ENCODE data around the gene KRTAP10-4.
"Not testable (repeated sequence)": the region's sequence is repeated elsewhere in the genome, so short reads cannot be mapped to it uniquely, and the experiment has no call there.

KRTAP10-4 gene

DNA sequence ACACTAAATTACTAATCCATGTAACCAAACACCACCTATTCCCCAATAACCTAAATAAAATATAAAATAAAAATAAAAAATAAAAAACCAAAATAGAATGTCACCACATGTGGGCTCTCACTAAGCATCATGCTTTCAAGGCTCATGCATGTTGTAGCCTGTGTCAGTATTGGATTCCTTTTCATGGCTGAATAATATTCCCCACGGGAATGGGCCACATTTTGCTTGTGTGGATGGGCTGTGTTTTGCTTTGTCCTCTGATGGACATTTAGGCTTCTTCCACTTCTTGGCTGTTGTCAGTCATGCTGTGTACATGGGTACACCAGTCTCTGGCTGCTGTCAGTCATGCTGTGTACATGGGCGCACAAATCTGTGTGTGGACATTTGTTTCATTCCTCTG is 15.6 kb downstream of the KRTAP10-4 start:
- Histone ChIP-seq H3K27me3 (ENCODE audit: insufficient read depth, poor library complexity, severe bottlenecking) (no peaks in the 10 kb centered on the region), H3K27ac (replicated peaks) (no peak overlapping the region), H3K4me3 (replicated peaks; ENCODE audit: insufficient read depth, low read length) (no peak overlapping the region)
- DNase-seq (ENCODE audit: low read depth in 1 of 2, low spot score in 1 of 2): no peak
- no peak for TF ChIP-seq REST (IDR thresholded peaks at IDR 0.05; ENCODE audit: insufficient replicate concordance, low read depth)
- TF ChIP-seq SPI1 (IDR thresholded peaks at IDR 0.05; ENCODE audit: borderline replicate concordance, low read depth): no peak
- no peak for TF ChIP-seq POLR2AphosphoS5 (IDR thresholded peaks at IDR 0.05; ENCODE audit: low read depth)
- no peak for TF ChIP-seq CTCF (IDR thresholded peaks at IDR 0.05; ENCODE audit: insufficient read depth, low read length)

GRCh38 chr21:44589586-44590305 is 16.2 kb downstream of the KRTAP10-4 start:
- no peak for DNase-seq (ENCODE audit: low read depth in 1 of 2, low spot score in 1 of 2)
- no peaks in the 10 kb centered on the region for H3K27me3 ChIP-seq (ENCODE audit: insufficient read depth, poor library complexity, severe bottlenecking)
- TF ChIP-seq CTCF (IDR thresholded peaks at IDR 0.05; ENCODE audit: insufficient read depth, low read length): no peak
- H3K4me3 ChIP-seq (replicated peaks; ENCODE audit: insufficient read depth, low read length): no peak overlapping the region
- no peak overlapping the region for H3K27ac ChIP-seq (replicated peaks)

DNA sequence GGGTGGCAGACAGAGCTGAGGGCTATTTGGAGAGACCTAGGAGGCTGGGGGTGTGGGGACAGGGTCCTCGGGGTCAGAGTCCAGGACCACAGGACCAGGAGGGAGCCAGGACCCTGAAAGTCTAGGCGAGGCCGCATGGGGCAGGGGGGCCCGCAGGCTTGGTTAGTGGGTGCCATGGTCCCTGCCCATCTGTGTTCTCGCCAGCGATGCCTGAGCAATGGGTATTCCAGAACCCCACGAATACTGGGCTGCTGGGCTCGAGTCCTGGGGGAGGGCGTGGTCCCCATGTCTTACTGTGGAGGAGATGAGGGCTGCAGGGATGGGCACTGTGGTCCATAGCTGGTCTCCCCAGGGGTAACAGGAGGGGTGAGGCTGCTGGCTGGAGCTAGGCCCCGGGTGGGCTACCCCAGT is 16.8 kb downstream of the KRTAP10-4 start:
- no peak overlapping the region for H3K27ac ChIP-seq (replicated peaks)
- DNase-seq (ENCODE audit: low read depth in 1 of 2, low spot score in 1 of 2): no peak
- H3K4me3 ChIP-seq (replicated peaks; ENCODE audit: insufficient read depth, low read length): no peak overlapping the region
- TF ChIP-seq POLR2AphosphoS5 (IDR thresholded peaks at IDR 0.05; ENCODE audit: low read depth) (no peak), SPI1 (IDR thresholded peaks at IDR 0.05; ENCODE audit: borderline replicate concordance, low read depth) (no peak), REST (IDR thresholded peaks at IDR 0.05; ENCODE audit: insufficient replicate concordance, low read depth) (no peak), CTCF (IDR thresholded peaks at IDR 0.05; ENCODE audit: insufficient read depth, low read length) (no peak), GABPA (IDR thresholded peaks at IDR 0.05; ENCODE audit: low read depth) (no peak)
- no peaks in the 10 kb centered on the region for H3K27me3 ChIP-seq (ENCODE audit: insufficient read depth, poor library complexity, severe bottlenecking)

DNA sequence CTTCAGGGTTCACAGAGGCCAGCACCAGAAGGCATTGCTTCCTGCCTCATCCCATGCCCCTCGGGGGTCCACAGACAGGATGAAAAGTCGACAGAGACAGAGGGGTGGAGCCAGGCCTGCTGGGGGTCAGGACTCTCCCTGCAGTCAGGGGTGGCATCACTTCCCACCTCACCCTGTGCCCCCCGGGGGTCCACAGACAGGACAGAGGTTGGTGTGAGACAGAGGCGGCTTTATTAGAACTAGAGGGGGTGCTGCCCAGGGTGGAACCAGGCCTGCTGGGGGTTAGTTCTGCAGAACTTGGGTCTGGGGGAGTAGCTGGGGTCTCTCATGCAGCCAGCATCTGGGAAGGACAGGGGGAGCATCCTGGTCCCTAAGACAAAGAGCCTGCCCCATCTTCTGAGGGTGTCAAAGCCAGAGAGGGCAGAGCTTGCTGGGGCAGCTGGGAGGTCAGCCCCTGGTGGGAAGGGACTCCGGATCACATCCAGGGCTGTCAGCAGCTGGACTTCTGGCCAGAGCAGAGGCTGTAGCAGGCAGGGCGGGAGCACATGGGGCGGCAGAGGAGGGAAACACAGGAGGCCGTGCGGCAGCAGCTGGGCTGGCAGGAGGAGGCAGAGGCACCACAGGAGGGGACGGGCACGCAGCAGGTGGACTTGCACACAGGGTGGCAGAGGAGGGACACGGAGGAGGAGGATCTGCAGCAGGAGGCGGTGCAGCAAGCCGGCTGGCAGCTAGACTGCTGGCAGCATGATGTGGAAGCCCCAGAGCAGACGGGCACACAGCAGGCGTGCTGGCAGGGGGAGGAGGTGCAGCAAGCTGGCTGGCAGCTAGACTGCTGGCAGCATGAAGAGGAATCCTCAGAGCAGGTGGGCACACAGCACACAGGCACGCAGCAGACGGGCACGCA is 17.6 kb downstream of the KRTAP10-4 start:
- not testable (repeated sequence) for H3K27ac ChIP-seq (replicated peaks); H3K27me3 ChIP-seq (ENCODE audit: insufficient read depth, poor library complexity, severe bottlenecking); DNase-seq (ENCODE audit: low read depth in 1 of 2, low spot score in 1 of 2); H3K4me3 ChIP-seq (replicated peaks; ENCODE audit: insufficient read depth, low read length)

- not testable (repeated sequence) for DNase-seq (ENCODE audit: low read depth in 1 of 2, low spot score in 1 of 2); H3K27ac ChIP-seq (replicated peaks); H3K4me3 ChIP-seq (replicated peaks; ENCODE audit: insufficient read depth, low read length); H3K27me3 ChIP-seq (ENCODE audit: insufficient read depth, poor library complexity, severe bottlenecking)
Observed at GRCh38 chr21:44591801-44592130, 18.2 kb downstream of the KRTAP10-4 start.
